Fibroblast of upper back skin (primary cell): ENCODE data around the gene MCC.
"Not testable (repeated sequence)": the region's sequence is repeated elsewhere in the genome, so short reads cannot be mapped to it uniquely, and the experiment has no call there.

Source experiments
- DNase-seq: peaks from one replicate; pipeline ENCODE4 v3.0.0-alpha.2; 2013

The MCC gene

DNA sequence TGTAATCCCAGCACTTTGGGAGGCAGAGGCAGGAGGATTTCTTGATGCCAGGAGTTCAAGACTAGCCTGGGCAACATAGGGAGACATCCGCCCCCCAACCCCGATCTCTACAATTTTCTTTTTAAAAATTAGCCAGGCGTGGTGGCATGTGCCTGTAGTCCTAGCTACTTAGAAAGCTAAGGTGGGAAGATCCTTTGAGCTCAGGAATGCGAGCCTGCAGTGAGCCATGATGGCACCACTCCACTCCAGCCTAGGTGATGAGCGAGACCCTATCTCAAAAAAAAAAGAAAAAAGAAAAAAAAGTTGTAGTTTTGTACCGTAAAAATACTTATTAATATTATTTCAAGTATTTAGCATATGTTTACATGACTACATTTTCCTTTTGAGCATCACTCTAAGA, 82.7 kb downstream of the MCC start:
- no peak for DNase-seq

DNA sequence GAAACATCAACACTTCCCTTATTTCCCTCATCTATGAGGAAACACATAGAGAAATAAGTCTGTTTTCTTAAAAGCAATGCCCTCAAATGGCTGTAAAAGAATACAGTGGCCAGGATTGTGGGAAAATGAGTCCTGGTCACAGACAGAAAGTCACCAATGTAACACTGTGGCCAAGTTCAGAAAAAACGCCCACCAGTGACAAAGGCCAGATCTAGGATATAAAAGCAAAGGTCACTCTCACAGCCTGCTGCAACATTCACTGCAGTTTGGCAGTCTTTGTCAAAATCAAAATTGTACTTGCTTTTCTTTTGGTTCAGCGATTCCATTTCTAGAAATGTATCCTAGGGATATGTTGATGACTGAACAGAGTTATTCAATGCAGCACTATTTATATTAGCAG, 84.0 kb downstream of the MCC start:
- no peak for DNase-seq

DNA sequence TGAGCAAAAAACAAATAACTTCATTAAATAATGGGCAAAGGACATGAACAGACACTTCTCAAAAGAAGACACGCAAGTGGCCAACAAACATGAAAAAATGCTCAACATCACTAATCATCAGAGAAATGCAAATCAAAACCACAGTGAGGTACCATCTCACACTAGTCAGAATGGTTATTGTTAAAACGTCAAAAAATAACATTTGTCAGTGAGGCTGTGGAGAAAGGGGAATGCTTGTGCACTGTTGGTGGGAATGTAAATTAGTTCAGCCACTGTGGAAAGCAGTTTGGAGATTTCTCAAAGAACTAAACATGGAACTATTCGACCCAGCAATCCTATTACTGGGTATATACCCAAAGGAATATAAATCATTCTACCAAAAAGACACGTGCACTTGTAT, 90.3 kb downstream of the MCC start:
- DNase-seq, result not testable (repeated sequence)

DNA sequence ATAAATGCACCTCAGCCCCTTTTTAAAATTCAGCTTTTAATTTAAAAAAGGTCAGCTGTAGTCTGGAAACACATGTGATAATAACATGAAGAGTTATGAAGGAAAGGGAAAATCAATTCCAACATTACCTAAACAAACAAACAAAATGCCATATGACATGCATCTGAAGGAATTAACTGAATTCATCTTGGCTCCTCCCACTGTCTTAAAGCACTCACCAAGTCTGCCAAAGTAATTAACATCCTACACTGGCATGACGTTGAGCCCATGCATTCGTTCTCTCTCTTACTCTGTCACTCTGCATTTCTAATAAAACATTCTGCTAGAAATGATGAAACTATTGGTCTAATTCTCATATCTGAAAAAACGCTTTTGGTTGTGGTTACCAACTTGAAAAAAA, 91.2 kb downstream of the MCC start:
- no peak for DNase-seq

DNA sequence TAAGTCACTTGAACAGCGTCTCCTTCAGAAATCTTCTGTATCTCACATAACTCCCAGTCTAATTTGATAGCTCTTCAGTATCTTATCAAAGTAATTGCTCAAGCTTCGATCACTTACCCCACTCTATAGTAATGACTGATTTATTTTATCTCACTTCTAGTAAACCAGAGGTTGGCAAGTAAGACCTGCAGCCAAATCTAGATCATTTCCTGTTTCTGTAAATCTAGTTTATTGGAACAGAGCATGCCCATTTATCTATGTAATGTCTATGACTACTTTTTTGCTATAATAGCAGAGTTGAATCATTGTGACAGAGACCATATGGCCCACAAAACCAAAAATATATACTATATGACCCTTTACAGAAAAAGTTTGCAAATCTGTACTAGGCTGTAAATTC, 93.6 kb downstream of the MCC start:
- no peak for DNase-seq

DNA sequence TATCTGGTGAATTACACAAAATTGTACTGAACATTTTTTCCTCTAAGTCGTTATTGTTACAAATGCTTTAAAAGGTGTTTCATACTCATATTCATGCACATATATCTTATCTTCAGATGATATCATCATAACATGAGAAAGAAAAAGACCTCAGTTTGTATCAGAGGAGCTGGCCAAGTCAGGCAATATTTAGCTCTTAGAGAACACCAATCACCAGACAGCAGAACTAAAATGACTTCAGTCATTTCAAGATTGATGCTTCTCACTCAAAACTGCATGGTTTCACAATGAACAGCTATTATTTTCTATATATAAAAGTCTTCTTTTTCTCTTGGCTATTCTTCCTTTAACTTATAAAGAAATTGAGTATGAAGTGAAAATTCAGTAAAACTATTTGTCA, 98.0 kb downstream of the MCC start:
- no peak for DNase-seq

DNA sequence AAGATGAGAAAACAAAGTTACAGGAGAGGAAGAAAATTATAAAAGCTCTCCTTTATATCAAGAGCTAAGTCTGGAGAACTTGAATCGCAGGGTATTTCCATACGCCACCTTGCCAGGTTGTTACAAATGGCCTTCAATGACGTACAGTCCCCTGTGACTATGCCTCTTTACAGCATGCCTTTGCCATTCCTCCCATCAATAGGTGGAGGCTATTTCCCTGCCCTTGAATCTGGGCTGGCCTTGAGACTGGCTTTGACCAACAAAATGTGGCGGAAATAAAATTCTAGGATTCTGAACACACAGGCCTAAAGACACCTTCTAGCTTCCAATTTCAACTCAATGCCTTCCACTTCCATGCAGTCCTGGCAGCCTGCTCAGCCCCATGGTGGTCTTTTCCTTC, 99.1 kb downstream of the MCC start:
- no peak for DNase-seq

DNA sequence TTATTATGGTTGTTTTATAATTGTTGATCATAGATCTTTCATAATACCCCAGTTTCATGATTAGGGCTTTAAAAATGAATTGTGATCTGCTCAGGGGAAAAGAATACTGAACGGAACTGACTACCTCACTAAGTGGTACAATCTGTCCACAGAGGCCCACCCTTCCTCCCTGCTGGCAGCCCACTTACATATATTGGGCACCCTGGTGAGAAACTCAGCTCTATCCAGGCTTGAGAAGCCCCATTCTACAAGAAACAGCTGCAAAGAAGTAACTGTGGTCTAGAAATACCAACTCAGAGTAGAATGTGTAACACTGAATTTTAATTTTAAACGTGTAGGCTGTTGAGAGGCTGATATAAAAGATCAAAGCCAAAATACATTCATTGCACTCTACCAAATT, 100.4 kb downstream of the MCC start:
- DNase-seq, result no peak

DNA sequence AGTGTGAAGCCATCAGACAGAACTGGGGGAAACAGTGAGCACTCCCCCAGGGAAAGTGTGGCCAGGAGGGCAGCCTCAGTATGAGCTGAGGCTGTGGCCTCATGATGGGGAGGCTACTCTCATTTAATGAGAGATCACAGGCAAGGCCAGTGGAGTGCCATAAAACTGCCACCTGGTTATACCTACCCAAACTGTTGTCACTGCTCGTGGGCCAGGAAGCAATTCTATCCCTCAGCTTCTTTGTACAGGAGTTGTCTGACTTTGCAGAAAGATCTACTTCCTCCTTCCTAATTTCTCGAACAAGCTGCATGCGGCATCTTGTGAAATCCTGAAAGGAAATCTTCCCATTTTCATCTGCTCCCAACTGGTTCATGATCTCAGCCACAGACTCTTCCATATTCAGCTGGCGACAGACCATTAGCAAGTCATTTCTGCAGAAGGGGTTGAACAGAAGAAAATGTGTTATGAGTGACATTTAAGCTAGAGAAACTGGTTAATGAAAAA, 103.4 kb downstream of the MCC start:
- DNase-seq, result no peak

DNA sequence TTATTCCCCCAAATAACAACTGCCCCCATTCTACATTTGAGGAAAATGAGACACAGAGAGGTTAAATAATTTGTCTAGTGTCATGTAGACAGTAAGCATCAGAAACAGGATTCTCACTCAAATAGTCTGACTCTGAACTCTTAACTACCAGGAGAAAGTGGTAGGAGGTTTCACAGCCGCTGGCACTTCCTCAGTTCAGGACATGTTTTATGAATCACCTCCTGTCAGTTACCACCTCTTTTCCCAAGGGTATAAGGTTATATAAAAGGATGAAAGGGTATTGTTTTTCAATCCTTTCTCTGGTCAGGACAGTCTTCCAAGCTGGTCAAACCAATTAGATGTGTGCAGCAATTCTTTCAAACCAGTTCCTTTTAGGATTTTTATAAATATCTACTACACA, 105.5 kb downstream of the MCC start:
- DNase-seq, result peak; percentile 19

DNA sequence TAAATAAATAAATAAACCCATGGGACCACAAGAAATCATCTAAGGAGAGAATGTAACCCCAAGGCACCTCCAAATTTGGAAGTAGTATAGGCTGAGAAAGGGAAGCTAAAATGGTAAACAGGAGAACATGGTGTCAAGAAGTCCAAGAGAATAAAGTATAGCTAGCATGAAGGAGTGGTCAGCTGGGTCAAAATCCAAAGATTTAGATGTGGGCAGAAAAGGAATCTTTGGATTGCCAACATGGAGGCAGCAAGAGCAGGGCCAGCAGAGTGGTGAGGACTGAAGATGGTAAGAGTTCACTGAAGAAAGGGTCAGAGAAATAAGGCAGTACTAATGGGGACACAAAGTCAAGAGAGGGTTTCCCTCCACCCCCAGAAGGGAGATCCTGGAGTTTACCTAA, 106.5 kb downstream of the MCC start:
- DNase-seq, result peak; percentile 10

DNA sequence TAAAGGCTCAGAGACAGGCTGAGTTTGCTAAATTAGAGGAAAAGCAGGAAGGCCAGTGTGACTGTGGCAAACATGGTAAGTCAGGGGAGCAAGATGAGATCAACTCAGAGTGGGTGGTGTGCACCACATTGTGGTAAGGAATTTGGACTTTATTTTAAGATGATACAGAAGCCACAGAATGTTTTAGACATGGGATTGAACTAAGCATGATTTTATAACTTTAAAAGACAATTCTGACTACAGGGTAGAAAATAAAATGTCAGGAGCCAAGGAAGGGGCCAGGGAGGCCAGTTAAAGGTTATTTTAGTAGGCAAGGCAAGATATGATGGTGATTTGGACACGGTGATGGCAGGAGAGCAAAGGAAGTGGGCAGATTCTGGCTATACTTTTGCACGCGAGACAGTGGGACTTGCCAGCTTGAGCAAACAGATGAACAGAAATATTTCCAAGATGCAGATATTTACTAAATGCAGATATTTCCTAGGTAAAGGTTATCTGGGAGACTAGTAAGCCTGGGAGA, 107.4 kb downstream of the MCC start:
- DNase-seq, result no peak

DNA sequence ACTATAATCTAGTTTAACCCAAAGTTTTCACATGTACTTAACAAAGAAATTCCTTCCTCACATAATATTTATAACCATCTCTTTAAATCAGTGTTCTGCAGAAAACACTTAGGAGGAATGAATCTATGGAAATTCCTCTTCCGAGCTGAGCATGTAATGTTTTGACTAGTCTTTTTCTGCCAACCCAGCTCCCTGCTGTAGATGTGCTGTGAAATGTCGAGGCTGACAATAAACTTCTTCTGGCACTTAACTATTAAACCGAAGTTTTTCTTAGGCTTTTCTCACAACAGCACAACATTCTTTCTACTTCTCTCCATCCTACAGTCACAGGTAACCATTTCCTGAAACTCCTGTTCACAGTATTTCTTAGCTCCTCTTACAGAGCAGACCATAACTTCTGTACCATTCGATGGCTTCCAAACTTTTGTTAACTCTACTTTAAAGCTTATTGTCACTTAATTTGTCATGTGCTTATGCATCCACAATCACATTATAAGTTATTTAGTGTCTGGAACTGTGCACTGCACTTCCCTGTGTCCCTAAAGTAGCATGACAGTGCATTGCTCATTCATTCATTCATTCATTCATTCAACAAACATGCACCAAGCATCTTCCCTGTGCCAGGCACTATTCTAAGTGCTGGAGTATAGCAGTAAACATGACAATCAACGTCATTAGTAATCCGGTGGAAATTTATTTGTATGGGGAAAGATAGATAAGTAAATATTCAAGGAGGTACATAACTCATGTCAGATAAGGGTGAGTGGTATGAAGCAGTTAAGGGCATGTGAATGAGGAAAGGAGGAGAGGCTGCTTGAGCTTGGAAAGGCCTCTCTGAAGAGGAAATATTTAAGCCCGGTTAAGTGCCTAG, 108.1 kb downstream of the MCC start:
- no peak for DNase-seq

DNA sequence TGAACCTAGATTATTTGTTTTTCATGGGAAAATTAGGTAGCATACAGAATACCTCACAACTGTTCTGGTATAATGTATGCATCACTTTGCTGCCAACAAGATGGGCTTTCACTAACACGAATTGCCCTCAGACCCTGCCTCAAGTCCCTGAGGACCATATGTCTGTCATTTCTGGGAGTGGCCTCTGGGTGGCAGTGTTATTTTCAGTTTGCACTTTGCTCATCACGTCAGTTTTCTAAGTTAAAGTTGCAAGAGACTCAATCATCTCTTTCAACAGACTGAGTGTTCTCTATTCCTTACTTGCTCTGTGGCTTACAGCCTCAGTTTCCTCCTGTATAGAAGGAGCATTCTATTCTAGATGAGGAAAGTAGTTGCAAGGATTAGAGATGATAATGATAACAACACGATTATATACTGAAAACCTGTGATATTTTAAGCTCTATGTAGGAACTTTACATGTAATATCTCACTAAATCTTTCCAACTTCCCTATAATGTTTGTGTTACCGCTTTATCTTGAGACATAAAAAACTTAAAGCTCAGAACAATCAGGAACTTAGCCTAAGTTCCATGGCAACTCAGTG, 109.2 kb downstream of the MCC start:
- DNase-seq, result peak; percentile 55

DNA sequence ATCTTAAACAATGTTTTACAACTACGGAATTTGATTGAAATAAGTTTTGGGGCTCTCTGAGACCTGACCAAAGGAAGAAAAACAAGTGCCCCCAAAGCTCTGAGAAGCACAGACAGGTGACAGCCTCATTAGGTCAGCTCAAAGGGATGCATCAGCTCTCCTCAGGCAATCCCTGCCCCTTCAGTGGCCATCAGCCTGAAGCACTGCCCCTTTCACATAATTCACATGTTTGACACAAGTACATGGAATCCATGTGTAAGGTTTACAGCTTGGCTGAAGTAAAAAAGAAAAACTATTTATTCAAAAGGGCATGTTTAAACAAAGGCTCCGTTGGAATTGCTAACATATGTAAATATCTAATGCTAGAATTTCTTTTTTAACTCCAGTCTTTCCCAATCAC, 109.7 kb downstream of the MCC start:
- no peak for DNase-seq

DNA sequence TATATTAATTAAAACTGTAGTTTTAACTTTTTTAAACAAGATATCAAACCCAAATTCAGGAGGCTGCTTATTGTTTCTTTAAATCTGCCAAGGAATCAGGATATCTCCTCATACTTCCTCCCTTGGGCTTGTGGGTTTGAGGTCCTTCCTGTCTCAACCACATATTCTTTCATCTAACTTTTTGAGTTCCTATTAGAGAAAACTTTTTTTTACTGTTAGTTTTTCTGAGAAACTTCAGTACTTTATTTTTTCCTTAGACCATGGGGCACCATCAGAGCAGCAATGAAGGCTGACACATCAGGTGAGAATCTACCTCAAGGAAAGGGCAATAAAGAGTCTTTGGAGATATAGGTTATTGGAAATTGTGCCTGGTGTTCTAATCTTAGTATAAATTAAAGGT, 110.2 kb downstream of the MCC start:
- DNase-seq, result no peak

DNA sequence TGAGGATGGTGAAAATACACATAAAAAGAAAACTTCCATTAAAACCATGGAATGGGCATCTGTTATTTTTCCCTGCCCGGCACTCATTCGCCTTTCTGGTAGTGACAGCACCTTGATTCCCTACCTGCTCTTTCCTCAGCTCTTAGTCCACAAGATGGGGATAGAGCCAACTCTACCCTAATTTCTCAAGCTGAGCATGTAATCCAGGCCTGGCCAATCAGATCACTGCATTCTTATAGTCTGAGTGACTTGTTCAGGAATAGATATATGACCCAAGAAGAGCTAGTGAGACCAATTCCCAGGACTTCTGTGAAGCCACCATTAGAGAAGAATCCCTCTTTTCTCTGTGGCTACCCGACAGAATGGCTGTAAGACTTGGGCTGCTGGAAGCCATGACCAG, 111.6 kb downstream of the MCC start:
- no peak for DNase-seq

DNA sequence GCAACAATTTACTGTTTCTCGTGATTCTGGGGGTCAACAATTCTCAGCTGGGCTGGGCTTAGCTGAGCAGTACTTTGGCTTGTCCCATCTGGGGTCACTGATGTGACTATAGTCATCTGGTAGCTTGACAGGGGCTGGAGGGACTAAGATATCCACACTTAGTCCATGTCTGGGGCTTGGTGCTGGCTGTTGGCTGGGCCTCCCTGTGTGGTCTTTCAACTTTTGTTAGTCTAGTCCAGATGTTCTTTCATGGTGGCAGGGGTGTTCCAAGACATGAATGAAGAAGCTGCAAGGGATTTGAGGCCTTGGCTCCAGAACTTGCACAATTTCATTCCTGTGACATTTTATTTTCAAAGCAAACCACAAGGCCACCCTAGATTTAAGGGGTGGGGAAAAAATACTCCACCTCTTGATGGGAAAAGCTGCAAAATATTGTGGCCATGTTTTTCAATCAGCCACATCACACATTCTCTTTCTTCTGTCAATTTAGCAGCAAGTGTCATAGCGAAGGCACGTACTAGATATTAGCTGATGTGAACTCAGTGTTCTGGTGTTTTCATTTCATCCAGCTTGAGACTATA, 112.7 kb downstream of the MCC start:
- peak; percentile 11 for DNase-seq

DNA sequence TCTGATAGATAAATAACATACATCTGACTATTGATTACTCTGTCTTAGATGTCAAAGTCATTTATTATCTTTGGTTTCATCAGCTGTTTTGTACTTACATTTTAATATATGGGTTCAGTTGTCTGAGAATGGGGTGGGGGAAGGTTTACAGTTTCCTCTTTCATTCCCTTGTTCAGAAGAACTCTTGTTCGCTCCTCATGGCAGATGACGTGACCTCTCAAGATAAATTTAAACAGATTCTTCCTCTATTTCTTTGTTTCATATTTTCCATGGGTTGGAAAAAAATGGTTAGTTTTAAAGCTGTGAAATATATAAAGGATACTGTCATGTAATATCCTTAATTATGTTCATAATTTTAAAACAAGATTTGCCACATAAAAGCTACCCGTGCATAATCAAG, 114.8 kb downstream of the MCC start:
- DNase-seq, result no peak

DNA sequence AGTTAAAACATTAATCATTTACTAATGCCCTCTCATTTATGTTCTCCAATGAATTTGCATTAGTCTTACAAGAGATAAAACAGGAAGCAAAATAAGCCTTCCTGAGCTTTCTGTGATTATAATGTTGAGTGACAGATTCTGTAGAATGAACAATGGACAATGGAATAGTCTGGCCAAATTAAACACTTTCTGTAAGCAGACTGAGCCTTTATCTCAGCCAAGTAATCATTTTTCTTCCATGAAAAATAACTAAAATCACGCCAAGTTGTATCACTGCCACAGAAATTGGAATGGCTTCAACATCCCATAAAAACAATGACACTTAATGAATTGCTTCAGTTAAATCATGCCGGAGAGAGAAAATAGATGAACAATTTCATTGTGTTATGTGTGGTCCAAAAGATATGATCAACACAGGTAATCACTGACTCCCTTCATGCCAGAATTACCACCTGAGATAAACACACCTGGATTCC, 116.5 kb downstream of the MCC start:
- DNase-seq, result no peak

DNA sequence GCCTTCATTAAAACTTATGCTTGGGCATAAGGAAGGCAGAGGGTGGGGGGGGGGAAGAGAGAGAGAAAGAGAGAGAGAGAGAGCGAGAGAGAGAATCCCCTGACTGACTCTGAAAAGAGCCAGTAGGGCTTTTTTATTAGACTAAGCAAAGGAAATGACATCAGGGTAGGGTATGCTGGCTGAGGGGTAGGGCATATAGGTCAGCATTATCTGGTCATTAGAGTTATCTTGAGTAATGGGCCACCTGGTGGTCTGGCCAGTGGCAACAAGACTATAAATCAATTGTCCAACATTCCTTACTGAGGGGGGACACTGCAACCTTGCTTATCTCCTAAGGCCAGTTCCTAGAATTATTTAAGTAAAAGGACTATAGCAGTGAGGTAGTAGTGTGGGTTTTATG, 120.7 kb downstream of the MCC start:
- no peak for DNase-seq

DNA sequence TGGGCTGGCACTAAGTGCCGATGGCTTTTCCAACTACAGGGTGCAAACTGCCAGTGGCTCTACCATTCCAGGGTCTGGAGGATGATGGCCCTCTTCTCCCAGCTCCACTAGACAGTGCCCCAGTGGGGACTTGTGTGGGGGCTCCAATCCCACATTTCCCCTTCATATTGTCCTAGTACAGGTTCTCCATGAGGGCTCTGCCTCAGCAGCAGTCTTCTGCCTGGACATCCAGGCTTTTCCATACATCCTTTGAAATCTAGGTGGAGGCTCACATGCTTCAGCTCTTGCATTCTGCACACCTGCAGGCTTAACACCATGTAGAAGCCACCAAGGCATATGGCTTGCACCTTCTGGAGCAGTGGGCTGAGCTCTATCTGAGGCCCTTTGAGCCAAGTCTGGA, 123.8 kb downstream of the MCC start:
- no peak for DNase-seq

DNA sequence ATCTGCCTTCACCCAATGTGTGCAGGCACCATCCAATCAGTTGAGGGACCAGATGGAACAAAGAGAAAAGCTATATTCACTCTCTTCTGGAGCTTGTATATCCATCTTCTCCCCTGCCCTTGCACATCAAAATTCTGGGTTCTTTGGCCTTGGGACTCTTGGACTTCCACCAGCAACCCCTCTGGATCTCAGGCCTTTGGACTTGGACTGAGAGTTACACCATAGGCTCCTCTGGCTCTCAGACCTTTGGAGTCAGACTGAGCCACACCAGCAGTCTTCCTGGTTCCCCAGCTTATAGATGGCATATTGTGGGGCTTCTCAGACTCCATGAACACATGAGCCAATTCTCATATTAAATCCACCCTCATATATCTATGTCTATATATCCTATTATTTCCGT, 126.6 kb downstream of the MCC start:
- DNase-seq, result no peak

DNA sequence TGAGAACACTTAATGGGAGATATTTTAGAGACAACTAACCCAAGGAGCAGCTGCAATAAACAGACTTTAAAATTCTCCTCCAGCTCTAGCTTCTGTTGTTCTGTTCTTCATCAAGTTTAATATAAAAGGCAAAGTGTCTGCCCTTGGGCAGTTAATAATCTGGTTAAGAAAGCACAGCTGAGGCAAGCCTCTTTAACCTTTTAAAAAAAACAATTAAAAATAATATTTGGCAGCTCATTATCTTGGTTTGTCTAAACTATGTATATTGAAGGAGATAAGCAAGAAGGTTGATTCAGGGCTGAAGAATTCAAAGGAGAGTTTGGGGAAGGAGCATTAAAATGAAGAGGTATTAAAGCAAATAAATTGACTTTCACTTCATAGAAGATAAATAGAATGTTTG, 128.8 kb downstream of the MCC start:
- no peak for DNase-seq
